NB4 (cell line): Measurements from ENCODE around the gene RAI1.

Source experiments
- MAX ChIP-seq: IDR thresholded peaks from 2 replicates; pipeline ENCODE4 v1.6.1; 2011; ENCODE audit warnings: low read depth, low read length
- TF ChIP-seq, protein P1 (sequence below): IDR thresholded peaks from one replicate; pipeline ENCODE4 v1.5.1; 2012; ENCODE audit warnings: low read depth, low read length

GRCh38 chr17:17711641-17712162 is 30.4 kb downstream of the RAI1 start:
- TF ChIP-seq, protein P1, sequence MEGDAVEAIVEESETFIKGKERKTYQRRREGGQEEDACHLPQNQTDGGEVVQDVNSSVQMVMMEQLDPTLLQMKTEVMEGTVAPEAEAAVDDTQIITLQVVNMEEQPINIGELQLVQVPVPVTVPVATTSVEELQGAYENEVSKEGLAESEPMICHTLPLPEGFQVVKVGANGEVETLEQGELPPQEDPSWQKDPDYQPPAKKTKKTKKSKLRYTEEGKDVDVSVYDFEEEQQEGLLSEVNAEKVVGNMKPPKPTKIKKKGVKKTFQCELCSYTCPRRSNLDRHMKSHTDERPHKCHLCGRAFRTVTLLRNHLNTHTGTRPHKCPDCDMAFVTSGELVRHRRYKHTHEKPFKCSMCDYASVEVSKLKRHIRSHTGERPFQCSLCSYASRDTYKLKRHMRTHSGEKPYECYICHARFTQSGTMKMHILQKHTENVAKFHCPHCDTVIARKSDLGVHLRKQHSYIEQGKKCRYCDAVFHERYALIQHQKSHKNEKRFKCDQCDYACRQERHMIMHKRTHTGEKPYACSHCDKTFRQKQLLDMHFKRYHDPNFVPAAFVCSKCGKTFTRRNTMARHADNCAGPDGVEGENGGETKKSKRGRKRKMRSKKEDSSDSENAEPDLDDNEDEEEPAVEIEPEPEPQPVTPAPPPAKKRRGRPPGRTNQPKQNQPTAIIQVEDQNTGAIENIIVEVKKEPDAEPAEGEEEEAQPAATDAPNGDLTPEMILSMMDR, result no peak
- no peak for TF ChIP-seq MAX
